CD14-positive monocyte (primary cell): ENCODE results near the gene MEA1. TPM values are rescaled to one million over a fixed set of nuclear protein-coding genes. Genes with fewer than 3 reads are reported as not detected.

Source experiments
- DNase-seq, 3 donors: peaks; one replicate each; pipeline ENCODE4 v3.0.0-alpha.2; 2011 to 2022
- H2AFZ ChIP-seq: 2 replicates; pipeline ENCODE4 v1.6.0; 2012; ENCODE audit warnings: mild to moderate bottlenecking, low read depth, low read length, inconsistent platforms; ENCODE audit not compliant: insufficient read depth, poor library complexity, severe bottlenecking
- H3K27ac ChIP-seq, 2 donors: 1 replicate in 1 of 2; 2 replicates in 1 of 2; pipeline ENCODE4 v1.5.1; 2012 to 2013; ENCODE audit warnings: low read length in 2 of 2, control low read depth in 1 of 2, inconsistent platforms in 1 of 2, low read depth in 1 of 2, mild to moderate bottlenecking in 1 of 2
- H3K27me3 ChIP-seq, 2 donors: one replicate each; pipeline versions ENCODE4 v1.6.0 to v1.6.1; 2011 to 2013; ENCODE audit warnings: low read length in 2 of 2; ENCODE audit not compliant: control insufficient read depth in 2 of 2, insufficient read depth in 2 of 2
- H3K36me3 ChIP-seq, 2 donors: replicated peaks in 1 of 2; 1 replicate in 1 of 2; 2 replicates in 1 of 2; pipeline versions ENCODE4 v1.5.1 to v1.6.1; 2012 to 2013; ENCODE audit warnings: low read length in 2 of 2, control low read depth in 1 of 2, inconsistent platforms in 1 of 2, mild to moderate bottlenecking in 1 of 2; ENCODE audit not compliant: insufficient read depth in 2 of 2, control insufficient read depth in 1 of 2
- H3K4me1 ChIP-seq, 2 donors: 1 replicate in 1 of 2; 2 replicates in 1 of 2; pipeline versions ENCODE4 v1.5.1 to v1.6.1; 2012 to 2013; ENCODE audit warnings: low read length in 2 of 2, control low read depth in 1 of 2, inconsistent platforms in 1 of 2, mild to moderate bottlenecking in 1 of 2, moderate library complexity in 1 of 2; ENCODE audit not compliant: insufficient read depth in 2 of 2, control insufficient read depth in 1 of 2
- H3K4me2 ChIP-seq: replicated peaks from 2 replicates; pipeline ENCODE3; 2012; ENCODE audit warnings: low read length, moderate library complexity, mild to moderate bottlenecking; ENCODE audit not compliant: poor library complexity, severe bottlenecking; ENCODE audit errors: extremely low read depth
- H3K4me3 ChIP-seq, 3 experiments: fragments of 200-600 bp in 1 of 3; sonication (generic) in 1 of 3; replicated peaks in 1 of 3; 1 replicate in 2 of 3; 2 replicates in 1 of 3; pipeline ENCODE4 v1.5.1; 2011 to 2013; ENCODE audit warnings: low read length in 3 of 3, mild to moderate bottlenecking in 3 of 3, control low read depth in 2 of 3, low read depth in 2 of 3, inconsistent platforms in 1 of 3, moderate library complexity in 1 of 3
- H3K79me2 ChIP-seq: 2 replicates; pipeline ENCODE4 v1.6.0; 2012; ENCODE audit warnings: mild to moderate bottlenecking, control low read depth, inconsistent platforms, low read length, moderate library complexity; ENCODE audit not compliant: insufficient read depth
- H3K9ac ChIP-seq: 2 replicates; pipeline ENCODE4 v1.6.0; 2017; ENCODE audit warnings: low read length, mild to moderate bottlenecking; ENCODE audit not compliant: insufficient read depth, poor library complexity, severe bottlenecking
- H3K9me3 ChIP-seq, 2 donors: replicated peaks in 1 of 2; 1 replicate in 1 of 2; 2 replicates in 1 of 2; pipeline versions ENCODE4 v1.5.1 to v1.6.1; 2012 to 2013; ENCODE audit warnings: low read length in 2 of 2, control low read depth in 1 of 2; ENCODE audit not compliant: control insufficient read depth in 1 of 2, insufficient read depth in 1 of 2
- H4K20me1 ChIP-seq: 2 replicates; pipeline ENCODE4 v1.6.0; 2012; ENCODE audit warnings: mild to moderate bottlenecking, low read length, control low read depth, moderate library complexity; ENCODE audit not compliant: insufficient read depth
- H3K27ac Mint-ChIP-seq, 7 donors: one replicate each; pipeline ENCODE4 v1.8.0; 2020; ENCODE audit warnings: mild to moderate bottlenecking in 7 of 7, mixed read lengths in 7 of 7, moderate library complexity in 6 of 7, inconsistent platforms in 2 of 7
- H3K27me3 Mint-ChIP-seq, 3 donors: one replicate each; pipeline ENCODE4 v1.8.0; 2021 to 2022; ENCODE audit warnings: low read depth in 3 of 3, mild to moderate bottlenecking in 3 of 3, mixed read lengths in 3 of 3, moderate library complexity in 3 of 3, inconsistent platforms in 1 of 3
- H3K36me3 Mint-ChIP-seq, 2 donors: one replicate each; pipeline ENCODE4 v1.8.0; 2020; ENCODE audit warnings: mixed read lengths in 2 of 2, inconsistent platforms in 1 of 2, mild to moderate bottlenecking in 1 of 2
- H3K4me1 Mint-ChIP-seq: one replicate; pipeline ENCODE4 v1.8.0; 2020; ENCODE audit warnings: mild to moderate bottlenecking, mixed read lengths
- H3K4me3 Mint-ChIP-seq, 2 donors: one replicate each; pipeline ENCODE4 v1.8.0; 2020; ENCODE audit warnings: mild to moderate bottlenecking in 2 of 2, mixed read lengths in 2 of 2, moderate library complexity in 1 of 2
- H3K9me3 Mint-ChIP-seq, 7 donors: one replicate each; pipeline ENCODE4 v1.8.0; 2020 to 2022; ENCODE audit warnings: mixed read lengths in 7 of 7, mild to moderate bottlenecking in 6 of 7, moderate library complexity in 6 of 7, inconsistent platforms in 2 of 7
- WGBS: methylation state at CpG from one replicate; pipeline ENCODE4 v1.1.5; 2013; ENCODE audit warnings: missing lambda C conversion rate; ENCODE audit not compliant: insufficient coverage; 5-methylcytosine and 5-hydroxymethylcytosine counted together
- intact Hi-C, 2 donors: fragments of 100-400 bp; cut with micrococcal nuclease; formaldehyde crosslinking; loops; one replicate each; pipeline versions ENCODE4 v1.15.0 to v1.15.1; 2023
- polyA plus RNA-seq, 3 donors: library from polyadenylated mRNA; depleted of rRNA in 1 of 3; unstranded in 2 of 3; stranded (reverse) in 1 of 3; fragments of 300-500 nt in 2 of 3; fragments of >200 nt in 1 of 3; fragmentation: Illumina TruSeq in 2 of 3; gene quantifications; 1 replicate in 2 of 3; 2 replicates in 1 of 3; pipeline ENCODE4 v1.2.3, GENCODE V29; 2012 to 2021
- TF ChIP-seq, protein P1 (sequence below): fragments of 200-600 bp; IDR thresholded peaks from one replicate; pipeline ENCODE4 v1.8.0; 2022; ENCODE audit warnings: antibody characterized with exemption, mild to moderate bottlenecking

The MEA1 gene
- polyA plus RNA-seq, 3 donors = 31.0 to 59.6 (median 58.8) TPM

DNA sequence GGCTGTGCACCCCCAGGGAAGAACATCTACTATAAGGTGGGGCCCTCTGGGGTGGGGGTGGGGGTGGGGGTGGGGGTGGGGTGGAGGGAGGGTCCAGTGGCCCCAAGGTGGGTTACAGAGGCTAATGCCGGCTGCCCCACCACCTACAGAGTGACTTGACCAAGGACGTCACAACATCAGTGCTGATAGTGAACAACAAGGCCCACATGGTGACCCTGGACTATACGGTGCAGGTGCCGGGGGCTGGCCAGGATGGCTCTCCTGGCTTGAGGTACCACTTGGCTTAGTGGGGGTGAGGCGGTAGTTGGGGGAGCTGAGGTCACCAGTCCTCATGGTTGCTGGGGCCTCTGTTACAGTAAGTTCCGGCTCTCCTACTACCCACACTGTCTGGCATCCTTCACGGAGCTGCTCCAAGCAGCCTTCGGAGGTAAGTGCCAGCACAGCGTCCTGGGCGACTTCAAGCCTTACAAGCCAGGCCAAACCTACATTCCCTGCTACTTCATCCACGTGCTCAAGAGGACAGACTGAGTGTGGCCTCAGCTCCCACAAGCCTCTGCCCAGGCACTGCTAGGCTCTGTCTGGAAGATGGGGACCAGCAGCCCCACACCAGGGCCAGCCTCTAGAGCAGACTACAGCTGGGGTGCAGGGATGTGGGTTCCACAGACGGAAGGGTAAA, 50.4 kb downstream of the MEA1 start:
- H3K36me3 Mint-ChIP-seq = peaks cover 53 to 72% of the 10 kb centered on the region in 2 donors
- Histone ChIP-seq H3K36me3 (peaks cover 46 to 50% of the 10 kb centered on the region in 2 donors), H4K20me1 (no peaks in the 10 kb centered on the region), H3K4me1 (peaks cover 12 to 15% of the 10 kb centered on the region in 2 donors), H3K4me3 (no peak overlapping the region), H3K9ac (no peak overlapping the region), H3K4me2 (no peak overlapping the region), H3K79me2 (no peaks in the 10 kb centered on the region), H2AFZ (no peak overlapping the region), H3K9me3 (peaks cover 0 to 4% of the 10 kb centered on the region in 2 donors), H3K27me3 (peaks cover 7 to 26% of the 10 kb centered on the region in 2 donors), H3K27ac (no peak overlapping the region)
- peaks cover 0 to 8% (median 0%) of the 10 kb centered on the region in 7 donors for H3K9me3 Mint-ChIP-seq
- DNase-seq = no peak
- TF ChIP-seq, protein P1, sequence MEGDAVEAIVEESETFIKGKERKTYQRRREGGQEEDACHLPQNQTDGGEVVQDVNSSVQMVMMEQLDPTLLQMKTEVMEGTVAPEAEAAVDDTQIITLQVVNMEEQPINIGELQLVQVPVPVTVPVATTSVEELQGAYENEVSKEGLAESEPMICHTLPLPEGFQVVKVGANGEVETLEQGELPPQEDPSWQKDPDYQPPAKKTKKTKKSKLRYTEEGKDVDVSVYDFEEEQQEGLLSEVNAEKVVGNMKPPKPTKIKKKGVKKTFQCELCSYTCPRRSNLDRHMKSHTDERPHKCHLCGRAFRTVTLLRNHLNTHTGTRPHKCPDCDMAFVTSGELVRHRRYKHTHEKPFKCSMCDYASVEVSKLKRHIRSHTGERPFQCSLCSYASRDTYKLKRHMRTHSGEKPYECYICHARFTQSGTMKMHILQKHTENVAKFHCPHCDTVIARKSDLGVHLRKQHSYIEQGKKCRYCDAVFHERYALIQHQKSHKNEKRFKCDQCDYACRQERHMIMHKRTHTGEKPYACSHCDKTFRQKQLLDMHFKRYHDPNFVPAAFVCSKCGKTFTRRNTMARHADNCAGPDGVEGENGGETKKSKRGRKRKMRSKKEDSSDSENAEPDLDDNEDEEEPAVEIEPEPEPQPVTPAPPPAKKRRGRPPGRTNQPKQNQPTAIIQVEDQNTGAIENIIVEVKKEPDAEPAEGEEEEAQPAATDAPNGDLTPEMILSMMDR = no peak
- peaks cover 19% of the 10 kb centered on the region for H3K4me1 Mint-ChIP-seq
- H3K27ac Mint-ChIP-seq = no peak overlapping the region
- no peak overlapping the region for H3K4me3 Mint-ChIP-seq
- H3K27me3 Mint-ChIP-seq = peaks cover 29 to 31% (median 30%) of the 10 kb centered on the region in 3 donors
- 86% methylated on average over 8 of the region's 12 CpGs for WGBS
- intact Hi-C loops = no loop called here

DNA sequence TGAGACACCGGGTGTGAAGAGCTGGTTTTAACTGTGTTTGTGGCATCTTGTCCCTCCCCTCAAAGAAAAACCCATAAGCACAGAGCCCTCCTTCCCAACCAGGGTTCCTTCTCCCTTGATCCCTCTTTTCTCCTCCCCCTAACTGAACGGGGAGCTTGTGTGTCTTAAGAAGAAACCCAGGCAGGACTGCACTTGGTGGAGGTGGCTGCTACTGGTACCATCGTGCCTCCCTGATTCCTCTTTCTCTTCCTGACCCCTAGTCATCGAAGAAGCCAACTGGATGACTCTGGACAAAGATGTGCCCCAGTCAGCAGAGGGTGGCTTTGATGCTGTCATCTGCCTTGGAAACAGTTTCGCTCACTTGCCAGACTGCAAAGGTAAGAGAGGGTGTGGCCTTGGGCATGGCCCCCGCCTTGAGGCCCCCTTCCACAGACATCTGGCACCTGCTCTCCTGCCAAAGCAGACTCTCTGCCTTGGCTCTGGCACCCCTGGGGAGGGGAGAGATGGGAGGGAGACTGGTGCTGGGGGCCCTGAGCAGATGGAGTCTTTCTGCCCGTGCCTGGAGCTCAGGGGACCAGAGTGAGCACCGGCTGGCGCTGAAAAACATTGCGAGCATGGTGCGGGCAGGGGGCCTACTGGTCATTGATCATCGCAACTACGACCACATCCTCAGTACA, 51.1 kb downstream of the MEA1 start:
- Histone ChIP-seq H3K27ac (no peak overlapping the region), H3K9ac (no peak overlapping the region), H2AFZ (no peak overlapping the region), H3K4me2 (no peak overlapping the region), H4K20me1 (no peaks in the 10 kb centered on the region), H3K9me3 (peaks cover 0 to 4% of the 10 kb centered on the region in 2 donors), H3K27me3 (peaks cover 7 to 26% of the 10 kb centered on the region in 2 donors), H3K4me3 (no peak overlapping the region), H3K36me3 (peaks cover 41 to 46% of the 10 kb centered on the region in 2 donors), H3K4me1 (peaks cover 12 to 15% of the 10 kb centered on the region in 2 donors), H3K79me2 (no peaks in the 10 kb centered on the region)
- TF ChIP-seq, protein P1 = no peak
- peaks cover 29 to 31% (median 30%) of the 10 kb centered on the region in 3 donors for H3K27me3 Mint-ChIP-seq
- no peak for DNase-seq
- H3K4me1 Mint-ChIP-seq = peaks cover 19% of the 10 kb centered on the region
- peaks cover 49 to 65% of the 10 kb centered on the region in 2 donors for H3K36me3 Mint-ChIP-seq
- intact Hi-C loops = no loop called here
- H3K27ac Mint-ChIP-seq = no peak overlapping the region
- H3K4me3 Mint-ChIP-seq = no peak overlapping the region
- 98% methylated on average over 7 of the region's 13 CpGs for WGBS
- peaks cover 0 to 8% (median 0%) of the 10 kb centered on the region in 7 donors for H3K9me3 Mint-ChIP-seq
